Prostate gland (tissue), 2 donors: Measurements from ENCODE around the gene ALDH1L2.

ENCODE experiments used
- CTCF ChIP-seq, 4 experiments: fragments of 200-600 bp in 2 of 4; fragments of 450-650 bp in 2 of 4; sonication (generic) in 2 of 4; IDR thresholded peaks; 1 replicate in 3 of 4; 2 replicates in 1 of 4; pipeline ENCODE4 v1.5.1; 2016 to 2019; ENCODE audit warnings: antibody characterized with exemption in 4 of 4, mild to moderate bottlenecking in 2 of 4, moderate library complexity in 2 of 4
- POLR2AphosphoS5 ChIP-seq: sonication (generic); formaldehyde crosslinking; IDR thresholded peaks from one replicate; pipeline ENCODE4 v1.6.1; 2017; ENCODE audit warnings: antibody characterized with exemption

- TF ChIP-seq CTCF (IDR thresholded peaks at IDR 0.05) (no peak), POLR2AphosphoS5 (no peak)
These were observed 89.9 kb downstream of the ALDH1L2 start for GRCh38 chr12:104994336-104994735.
